Neural cell (in vitro differentiated cells): ENCODE results near the gene INO80C.

Experiments used
- EP300 ChIP-seq: fragments of 450-650 bp; conservative IDR thresholded peaks from 2 replicates; pipeline ENCODE4 v1.6.1; 2014; ENCODE audit warnings: antibody characterized with exemption, mild to moderate bottlenecking, moderate library complexity; ENCODE audit not compliant: poor library complexity, severe bottlenecking
- POLR2AphosphoS5 ChIP-seq: IDR thresholded peaks from 2 replicates; pipeline ENCODE4 v1.6.1; 2012
- TAF1 ChIP-seq: IDR thresholded peaks from 2 replicates; pipeline ENCODE4 v1.6.1; 2012; ENCODE audit warnings: low read depth
- TF ChIP-seq, protein P1 (sequence below): fragments of 450-650 bp; IDR thresholded peaks from 2 replicates; pipeline ENCODE4 v1.5.1; 2014; ENCODE audit warnings: antibody characterized with exemption, mild to moderate bottlenecking, moderate library complexity; ENCODE audit not compliant: poor library complexity, severe bottlenecking
- TF ChIP-seq, protein P2 (sequence below): IDR thresholded peaks from 2 replicates; pipeline ENCODE4 v1.6.1; 2012; ENCODE audit warnings: borderline replicate concordance

DNA sequence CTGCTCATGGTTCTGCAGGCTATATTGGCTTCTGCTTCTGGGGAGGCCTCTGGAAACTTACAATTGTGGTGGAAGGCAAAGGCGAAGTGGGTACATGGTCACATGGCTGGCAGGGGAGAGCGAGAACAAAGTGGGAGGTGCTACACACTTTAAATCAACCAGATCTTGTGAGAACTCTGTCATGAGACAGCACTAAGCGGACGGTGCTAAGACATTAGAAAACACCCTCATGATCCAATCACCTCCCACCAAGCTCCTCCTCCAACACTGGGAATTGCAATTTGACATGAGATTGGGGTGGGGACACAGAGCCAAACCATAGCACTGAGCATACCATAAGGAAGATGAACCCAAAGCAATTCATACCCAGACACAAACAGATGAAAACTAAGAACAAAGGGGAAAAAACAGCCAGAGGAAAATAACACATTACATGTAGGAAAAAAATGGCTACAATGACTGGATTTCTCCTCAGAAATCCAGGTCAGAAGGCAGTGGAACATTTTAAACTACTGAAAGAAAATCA lies 31.1 kb upstream of the INO80C start:
- TF ChIP-seq, protein P1, sequence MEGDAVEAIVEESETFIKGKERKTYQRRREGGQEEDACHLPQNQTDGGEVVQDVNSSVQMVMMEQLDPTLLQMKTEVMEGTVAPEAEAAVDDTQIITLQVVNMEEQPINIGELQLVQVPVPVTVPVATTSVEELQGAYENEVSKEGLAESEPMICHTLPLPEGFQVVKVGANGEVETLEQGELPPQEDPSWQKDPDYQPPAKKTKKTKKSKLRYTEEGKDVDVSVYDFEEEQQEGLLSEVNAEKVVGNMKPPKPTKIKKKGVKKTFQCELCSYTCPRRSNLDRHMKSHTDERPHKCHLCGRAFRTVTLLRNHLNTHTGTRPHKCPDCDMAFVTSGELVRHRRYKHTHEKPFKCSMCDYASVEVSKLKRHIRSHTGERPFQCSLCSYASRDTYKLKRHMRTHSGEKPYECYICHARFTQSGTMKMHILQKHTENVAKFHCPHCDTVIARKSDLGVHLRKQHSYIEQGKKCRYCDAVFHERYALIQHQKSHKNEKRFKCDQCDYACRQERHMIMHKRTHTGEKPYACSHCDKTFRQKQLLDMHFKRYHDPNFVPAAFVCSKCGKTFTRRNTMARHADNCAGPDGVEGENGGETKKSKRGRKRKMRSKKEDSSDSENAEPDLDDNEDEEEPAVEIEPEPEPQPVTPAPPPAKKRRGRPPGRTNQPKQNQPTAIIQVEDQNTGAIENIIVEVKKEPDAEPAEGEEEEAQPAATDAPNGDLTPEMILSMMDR = no peak
- TF ChIP-seq EP300 (no peak), POLR2AphosphoS5 (no peak), TAF1 (no peak)
- TF ChIP-seq, protein P2, sequence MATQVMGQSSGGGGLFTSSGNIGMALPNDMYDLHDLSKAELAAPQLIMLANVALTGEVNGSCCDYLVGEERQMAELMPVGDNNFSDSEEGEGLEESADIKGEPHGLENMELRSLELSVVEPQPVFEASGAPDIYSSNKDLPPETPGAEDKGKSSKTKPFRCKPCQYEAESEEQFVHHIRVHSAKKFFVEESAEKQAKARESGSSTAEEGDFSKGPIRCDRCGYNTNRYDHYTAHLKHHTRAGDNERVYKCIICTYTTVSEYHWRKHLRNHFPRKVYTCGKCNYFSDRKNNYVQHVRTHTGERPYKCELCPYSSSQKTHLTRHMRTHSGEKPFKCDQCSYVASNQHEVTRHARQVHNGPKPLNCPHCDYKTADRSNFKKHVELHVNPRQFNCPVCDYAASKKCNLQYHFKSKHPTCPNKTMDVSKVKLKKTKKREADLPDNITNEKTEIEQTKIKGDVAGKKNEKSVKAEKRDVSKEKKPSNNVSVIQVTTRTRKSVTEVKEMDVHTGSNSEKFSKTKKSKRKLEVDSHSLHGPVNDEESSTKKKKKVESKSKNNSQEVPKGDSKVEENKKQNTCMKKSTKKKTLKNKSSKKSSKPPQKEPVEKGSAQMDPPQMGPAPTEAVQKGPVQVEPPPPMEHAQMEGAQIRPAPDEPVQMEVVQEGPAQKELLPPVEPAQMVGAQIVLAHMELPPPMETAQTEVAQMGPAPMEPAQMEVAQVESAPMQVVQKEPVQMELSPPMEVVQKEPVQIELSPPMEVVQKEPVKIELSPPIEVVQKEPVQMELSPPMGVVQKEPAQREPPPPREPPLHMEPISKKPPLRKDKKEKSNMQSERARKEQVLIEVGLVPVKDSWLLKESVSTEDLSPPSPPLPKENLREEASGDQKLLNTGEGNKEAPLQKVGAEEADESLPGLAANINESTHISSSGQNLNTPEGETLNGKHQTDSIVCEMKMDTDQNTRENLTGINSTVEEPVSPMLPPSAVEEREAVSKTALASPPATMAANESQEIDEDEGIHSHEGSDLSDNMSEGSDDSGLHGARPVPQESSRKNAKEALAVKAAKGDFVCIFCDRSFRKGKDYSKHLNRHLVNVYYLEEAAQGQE = no peak
